Stimulated activated CD8-positive, alpha-beta memory T cell treated with anti-CD3 and anti-CD28 coated beads, Interleukin-4, amount 100 ng/mL, for 1 hour (primary cell): ENCODE data around the gene MARS1.

Source experiments
- DNase-seq, 2 donors: peaks; one replicate each; pipeline ENCODE4 v3.0.0-alpha.2; 2020; ENCODE audit warnings: low read depth in 2 of 2, low spot score in 1 of 2

MARS1 gene

DNA sequence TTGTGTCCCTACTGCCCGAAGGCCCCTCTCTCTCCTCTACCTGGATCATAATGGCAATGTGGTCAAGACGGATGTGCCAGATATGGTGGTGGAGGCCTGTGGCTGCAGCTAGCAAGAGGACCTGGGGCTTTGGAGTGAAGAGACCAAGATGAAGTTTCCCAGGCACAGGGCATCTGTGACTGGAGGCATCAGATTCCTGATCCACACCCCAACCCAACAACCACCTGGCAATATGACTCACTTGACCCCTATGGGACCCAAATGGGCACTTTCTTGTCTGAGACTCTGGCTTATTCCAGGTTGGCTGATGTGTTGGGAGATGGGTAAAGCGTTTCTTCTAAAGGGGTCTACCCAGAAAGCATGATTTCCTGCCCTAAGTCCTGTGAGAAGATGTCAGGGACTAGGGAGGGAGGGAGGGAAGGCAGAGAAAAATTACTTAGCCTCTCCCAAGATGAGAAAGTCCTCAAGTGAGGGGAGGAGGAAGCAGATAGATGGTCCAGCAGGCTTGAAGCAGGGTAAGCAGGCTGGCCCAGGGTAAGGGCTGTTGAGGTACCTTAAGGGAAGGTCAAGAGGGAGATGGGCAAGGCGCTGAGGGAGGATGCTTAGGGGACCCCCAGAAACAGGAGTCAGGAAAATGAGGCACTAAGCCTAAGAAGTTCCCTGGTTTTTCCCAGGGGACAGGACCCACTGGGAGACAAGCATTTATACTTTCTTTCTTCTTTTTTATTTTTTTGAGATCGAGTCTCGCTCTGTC is 31.0 kb upstream of the MARS1 start:
- DNase-seq = no peak

DNA sequence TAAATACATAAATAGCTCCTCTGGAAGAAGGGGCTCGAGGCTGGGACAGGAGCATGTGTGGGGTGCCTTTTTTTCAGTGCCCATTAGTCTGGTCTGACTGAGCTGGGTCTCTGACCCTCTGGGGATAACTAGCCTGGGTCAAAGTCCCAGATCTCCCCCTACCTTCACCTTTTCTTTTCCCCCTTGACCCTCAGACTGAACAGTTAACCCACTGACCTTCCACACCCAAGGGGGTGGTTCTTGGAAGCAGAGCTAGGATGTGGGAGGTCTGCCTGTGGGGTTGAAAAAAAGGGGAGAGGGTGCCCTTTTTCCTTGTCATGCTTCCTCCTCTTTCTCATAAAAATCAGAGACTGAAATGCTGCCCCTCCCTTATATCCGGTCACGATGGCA is 29.2 kb upstream of the MARS1 start:
- no peak for DNase-seq

DNA sequence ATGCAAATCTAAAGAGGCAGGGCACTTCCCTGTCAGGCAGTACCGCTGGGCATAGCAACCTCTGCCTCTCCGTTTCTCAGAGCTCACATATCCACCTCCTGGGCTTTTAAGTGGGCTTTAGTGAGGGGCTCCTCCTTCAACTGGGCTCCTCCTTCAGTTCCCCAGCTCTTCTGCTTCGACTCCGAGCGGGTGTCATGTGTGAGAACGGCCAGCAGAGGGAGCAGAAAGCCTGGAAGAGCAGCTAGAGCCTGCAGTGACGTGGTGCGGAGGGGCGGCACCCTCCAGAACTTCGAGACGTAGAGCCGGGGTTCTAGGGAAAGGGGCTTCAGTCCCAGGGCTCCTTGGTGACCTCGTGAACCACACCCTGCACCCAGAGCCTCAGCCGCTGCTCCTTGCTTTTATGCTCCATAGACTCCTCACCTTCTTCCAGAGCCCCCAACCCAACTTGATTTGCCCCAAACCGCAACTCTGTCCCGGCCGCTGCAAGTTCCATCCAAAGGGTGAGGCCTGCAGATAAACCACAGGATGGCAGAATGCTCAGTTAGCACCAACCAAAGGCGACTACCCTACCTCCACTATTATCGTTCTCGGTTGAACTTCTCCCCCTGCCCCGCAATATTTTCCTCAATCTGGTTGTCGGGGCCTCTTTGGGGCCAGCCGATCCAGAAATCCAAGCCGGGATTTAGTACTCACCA is 28.7 kb upstream of the MARS1 start:
- peak; percentile 83 to 86 for DNase-seq

DNA sequence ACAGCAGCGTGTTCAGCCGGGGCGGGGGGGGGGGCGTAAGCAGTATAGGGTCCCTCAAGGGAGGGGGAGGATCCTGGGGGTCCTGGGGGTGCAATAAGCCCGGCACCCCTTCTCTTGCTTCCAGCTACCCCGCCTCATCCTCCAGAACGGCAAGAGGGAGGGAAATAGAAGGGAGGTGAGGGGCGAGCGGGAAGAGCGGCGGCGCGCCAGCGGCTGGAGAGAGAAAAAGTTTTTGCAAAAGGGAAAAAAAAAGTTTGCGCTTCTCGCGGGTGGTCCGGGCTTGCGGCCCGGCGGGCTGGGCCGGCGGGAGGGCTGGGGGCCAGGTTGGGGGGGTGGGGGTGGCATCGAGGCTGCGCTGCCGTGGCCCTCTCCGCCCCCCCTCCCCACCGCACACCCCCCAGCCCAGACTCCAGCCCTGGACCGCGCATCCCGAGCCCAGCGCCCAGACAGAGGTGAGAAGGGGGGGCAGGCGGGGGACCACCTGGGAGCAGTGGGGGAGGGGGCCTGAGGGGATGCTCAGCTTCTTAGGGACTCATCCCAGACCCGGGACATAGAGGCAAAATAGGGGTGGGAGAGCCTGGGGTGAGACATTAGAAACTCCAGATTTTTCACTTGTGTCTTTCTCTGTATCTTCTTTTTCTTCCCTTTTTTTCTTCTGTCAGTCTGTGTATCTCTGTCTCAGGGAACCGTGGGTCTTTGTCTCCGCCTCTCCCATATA is 28.0 kb upstream of the MARS1 start, which contains the start of gene GLI1:
Gene GLI1 (plus strand): TSS at position 36 of the 718 bp plus-strand sequence. CDS start 3,907 bp downstream, outside the sequence.
- DNase-seq = no peak

DNA sequence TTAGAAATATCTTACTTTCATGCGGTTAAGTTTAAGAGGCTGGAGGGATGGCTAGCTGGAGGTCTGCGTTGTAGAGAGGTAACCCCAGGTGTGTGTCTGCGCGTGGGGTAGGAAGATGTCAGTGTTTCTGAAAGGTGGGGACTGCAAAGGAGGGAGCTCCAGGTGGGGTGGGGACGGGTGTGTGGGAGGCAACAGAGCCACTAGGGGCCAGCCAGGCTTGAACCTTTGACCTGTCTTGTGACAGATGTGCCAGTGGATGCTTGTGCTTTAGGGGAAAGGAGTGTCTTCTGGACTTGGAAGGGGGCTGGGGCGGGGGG is 27.4 kb upstream of the MARS1 start:
- no peak for DNase-seq

DNA sequence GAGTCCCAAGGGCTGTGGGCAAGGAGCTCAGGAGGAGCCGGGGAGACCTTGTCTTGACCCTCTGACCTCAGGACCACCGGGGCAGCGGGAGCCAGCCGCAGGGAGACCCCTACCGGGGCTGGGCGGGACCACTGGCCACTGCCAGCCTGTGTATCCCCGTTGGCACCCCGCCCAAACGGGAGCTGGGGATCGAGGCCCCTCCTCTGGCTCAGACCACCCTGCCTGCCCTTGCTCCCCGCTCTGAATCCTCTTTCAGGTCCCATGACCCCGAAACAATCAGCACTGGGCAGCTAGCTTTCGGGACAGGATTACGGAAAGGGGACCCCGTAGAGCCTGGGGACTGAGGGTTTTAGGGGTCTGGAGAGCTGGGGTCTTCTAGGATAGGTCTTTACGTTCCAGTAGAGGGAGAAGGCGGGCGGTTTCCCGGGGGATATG is 27.0 kb upstream of the MARS1 start:
- DNase-seq = no peak

DNA sequence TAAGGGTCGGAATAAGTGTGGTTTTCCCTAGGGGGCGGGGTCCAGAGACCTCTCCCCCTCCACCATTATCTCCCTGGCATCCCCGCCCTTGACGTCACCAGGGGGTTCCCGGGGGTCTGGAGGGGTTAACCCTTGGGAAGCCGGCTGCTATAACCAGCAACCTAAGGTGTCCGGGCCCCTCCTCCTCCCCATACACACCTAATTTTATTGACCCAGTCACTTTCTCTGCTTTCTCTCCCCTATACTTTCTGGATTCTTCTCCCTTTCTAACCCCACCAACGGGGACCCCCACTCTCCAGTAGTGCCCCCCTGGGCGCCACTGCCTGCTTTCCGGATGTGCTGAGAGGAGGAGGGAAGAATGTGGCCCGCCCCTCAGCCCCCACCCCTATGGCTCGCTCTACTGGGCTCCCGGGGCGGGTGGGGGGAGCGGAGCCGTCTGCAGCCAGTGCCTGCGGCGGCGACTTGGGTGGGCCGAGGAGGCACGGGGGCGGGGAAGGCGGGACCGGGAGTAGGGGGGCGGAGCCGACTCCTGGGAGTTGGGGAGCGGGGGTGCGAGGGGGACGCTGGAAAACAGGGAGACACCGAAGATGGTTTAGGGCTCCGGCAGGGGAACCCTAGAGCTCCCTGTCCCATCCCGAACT is 26.5 kb upstream of the MARS1 start:
- DNase-seq = no peak

DNA sequence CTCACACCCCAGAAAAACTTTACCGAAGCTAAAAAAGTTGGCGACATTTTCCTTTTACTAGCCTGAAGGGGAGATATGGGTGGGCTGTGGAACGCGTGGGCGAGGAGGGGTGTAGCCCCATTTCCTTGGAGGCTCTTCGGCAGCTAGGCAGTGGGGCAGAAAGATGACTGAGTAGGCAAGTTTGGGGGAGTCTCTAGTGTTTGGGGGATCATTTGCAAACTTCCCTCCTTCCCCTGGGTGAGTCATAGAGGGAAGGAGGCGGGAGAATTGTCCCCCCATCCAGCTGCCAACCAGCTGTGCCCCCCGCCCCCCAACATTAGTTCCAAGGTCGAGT is 26.0 kb upstream of the MARS1 start:
- no peak for DNase-seq

DNA sequence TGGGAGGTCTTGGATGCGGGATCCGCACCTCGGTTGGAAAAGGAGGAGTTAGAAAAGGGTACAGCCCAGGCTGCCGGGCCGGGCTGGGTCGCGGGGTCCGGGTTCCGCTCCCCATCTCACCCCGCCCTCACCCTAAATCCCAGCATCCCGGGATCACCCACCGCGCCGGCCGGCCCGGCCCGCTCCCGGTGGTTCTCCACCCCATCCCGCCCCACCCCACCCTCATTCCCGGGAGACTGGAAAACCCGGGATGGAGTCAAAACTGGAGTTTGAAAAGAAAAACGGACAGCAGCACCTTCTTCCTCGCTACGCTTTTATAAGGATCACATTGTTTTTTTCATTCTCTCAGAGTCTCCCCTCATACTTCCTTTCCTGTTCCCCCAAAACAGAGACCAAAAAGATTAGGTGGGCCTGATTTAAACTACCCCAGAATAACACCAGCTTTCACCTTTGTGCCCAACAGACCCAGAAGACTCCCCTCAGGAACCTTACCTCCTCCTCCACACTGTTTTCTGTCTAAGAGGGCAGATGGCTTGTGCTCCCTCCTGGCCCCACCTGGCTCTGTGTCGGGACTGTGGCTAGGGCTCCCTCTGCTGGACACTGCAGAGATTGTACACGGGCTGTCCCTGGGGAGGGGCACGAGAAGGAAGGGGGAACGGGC is 25.5 kb upstream of the MARS1 start:
- DNase-seq = peak; percentile 72 to 79

DNA sequence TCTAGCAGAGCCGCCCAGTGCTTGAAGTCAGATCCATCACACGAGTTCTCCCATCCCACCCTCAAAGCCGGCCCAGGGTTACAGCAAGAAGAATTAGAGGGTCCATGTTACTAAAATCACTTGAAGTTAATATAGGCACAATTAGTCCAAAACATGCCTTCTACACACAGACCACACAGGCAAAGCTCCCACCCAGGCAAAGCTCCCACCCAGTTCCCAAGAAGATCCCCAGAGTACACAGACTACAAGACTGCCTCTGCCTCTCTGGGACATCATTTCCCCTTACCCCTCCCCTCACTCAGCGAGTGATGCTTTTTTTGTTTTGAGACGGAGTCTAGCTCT is 25.0 kb upstream of the MARS1 start:
- no peak for DNase-seq

DNA sequence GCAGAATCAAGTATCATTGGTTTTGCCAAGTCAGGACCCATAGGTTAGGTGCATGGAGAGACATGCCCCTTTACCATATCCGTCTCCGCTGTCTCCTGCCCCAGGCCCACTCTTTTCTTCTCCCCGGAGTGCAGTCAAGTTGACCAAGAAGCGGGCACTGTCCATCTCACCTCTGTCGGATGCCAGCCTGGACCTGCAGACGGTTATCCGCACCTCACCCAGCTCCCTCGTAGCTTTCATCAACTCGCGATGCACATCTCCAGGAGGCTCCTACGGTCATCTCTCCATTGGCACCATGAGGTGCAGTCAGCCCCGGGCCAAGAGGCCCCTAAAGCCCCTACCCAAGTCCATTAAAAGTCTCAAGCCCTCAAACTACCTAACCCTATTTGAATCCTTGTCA is 23.3 kb upstream of the MARS1 start:
- DNase-seq = no peak

DNA sequence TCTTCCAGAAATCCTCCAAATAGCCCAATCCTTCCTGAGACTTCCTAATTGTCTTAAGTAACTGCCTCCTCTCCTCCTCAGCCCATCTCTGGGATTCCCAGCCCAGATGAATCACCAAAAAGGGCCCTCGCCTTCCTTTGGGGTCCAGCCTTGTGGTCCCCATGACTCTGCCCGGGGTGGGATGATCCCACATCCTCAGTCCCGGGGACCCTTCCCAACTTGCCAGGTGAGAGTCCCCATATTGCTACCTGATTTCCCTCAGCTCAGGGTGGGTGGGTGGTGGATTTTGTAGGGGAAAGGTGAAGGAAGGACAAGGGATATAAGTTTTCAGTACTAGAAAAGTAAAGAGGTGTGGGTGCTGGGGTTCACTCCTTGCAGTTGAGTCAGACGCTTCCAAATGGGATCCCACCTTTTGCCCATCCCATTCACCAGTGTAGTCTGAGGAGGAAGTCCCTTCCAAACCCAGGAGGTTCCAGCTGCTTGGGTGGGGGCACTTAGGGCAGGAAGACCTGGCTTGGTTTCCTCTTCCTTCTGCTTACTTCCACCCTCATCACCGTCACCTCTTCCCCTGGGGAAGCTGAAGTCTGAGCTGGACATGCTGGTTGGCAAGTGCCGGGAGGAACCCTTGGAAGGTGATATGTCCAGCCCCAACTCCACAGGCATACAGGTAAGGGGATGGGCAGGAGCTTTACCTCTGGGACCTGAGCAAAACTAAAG is 22.7 kb upstream of the MARS1 start:
- DNase-seq = no peak

DNA sequence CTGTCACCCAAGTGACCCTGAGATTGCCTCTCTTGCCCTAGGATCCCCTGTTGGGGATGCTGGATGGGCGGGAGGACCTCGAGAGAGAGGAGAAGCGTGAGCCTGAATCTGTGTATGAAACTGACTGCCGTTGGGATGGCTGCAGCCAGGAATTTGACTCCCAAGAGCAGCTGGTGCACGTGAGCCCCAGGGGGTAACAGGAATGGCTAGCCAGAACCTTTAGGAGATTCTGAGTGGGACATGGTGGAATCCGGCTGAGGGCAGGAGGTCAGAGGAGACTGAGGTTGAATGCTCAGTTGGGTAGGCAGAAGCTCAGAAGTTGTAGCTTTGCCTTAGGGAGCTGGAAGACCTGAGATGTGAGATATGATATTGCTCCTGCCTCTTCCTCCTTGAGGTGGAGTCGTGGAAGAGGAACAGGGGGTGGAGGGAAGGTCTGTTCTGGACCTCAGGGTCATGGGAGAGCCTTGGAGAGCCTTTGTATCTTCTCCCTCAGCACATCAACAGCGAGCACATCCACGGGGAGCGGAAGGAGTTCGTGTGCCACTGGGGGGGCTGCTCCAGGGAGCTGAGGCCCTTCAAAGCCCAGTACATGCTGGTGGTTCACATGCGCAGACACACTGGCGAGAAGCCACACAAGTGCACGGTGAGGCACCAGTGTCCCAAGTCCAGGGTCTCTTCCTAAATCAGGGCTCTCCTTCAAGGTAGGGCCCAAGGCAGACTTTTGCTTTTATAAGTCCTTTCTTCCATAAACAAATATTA is 21.9 kb upstream of the MARS1 start:
- DNase-seq = no peak

DNA sequence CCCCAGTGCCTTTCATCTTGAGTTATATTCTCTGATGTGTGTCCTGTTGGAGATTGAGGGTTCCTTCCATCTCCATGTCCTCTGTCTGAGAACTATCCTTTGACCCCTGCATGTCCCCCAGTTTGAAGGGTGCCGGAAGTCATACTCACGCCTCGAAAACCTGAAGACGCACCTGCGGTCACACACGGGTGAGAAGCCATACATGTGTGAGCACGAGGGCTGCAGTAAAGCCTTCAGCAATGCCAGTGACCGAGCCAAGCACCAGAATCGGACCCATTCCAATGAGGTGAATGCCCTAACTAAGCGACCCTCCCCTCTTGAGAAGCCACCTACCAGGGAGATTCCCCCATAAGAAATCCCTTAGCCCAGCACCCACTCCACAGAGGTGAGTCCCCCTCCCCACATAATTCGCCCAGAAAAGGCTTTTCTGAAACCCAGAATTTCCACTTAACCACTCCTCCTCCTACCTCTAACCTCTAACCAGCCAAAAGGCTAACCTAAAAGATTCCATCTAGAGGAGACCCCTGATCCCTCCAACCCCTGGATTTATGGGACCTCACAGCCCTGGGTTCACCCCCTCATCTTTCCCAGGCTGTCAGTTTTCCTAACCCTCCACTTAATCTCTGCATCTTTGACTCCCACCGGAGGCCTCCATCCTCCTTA is 20.5 kb upstream of the MARS1 start:
- DNase-seq = no peak

DNA sequence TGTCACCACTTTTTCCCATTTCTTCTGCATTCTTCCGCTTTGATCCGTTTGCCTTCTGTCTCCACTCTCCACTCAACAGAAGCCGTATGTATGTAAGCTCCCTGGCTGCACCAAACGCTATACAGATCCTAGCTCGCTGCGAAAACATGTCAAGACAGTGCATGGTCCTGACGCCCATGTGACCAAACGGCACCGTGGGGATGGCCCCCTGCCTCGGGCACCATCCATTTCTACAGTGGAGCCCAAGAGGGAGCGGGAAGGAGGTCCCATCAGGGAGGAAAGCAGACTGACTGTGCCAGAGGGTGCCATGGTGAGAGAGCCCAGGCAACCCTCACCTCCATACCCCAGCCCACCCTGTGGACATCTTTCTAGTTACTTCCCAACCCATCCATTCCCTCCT is 20.0 kb upstream of the MARS1 start:
- DNase-seq = no peak

DNA sequence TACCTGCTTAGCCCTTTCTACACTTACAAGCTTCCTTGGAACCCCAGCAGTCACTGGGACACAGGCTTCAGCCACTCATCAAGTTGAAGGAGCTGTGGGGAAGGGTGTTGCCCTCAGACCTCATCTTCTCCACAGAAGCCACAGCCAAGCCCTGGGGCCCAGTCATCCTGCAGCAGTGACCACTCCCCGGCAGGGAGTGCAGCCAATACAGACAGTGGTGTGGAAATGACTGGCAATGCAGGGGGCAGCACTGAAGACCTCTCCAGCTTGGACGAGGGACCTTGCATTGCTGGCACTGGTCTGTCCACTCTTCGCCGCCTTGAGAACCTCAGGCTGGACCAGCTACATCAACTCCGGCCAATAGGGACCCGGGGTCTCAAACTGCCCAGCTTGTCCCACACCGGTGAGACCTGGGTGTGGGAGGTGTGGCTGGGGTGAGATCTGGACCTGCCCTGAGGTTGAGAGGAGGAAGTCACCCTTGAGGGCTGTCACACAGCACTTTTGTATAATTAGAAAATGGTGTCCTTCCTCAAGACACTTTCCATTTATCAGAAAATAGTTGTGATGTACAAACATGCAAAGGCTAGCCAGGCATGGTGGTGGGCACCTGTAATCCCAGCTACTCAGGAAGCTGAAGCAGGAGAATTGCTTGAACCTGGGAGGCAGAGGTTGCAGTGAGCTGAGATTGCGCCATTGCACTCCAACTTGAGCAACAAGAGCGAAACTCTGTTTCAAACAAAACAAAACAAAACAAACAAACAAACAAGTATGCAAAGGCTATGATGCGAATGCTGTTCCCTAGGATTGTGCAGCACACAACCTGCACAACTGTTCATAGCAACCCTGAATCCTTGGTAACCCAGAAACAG is 18.3 kb upstream of the MARS1 start:
- no peak for DNase-seq

DNA sequence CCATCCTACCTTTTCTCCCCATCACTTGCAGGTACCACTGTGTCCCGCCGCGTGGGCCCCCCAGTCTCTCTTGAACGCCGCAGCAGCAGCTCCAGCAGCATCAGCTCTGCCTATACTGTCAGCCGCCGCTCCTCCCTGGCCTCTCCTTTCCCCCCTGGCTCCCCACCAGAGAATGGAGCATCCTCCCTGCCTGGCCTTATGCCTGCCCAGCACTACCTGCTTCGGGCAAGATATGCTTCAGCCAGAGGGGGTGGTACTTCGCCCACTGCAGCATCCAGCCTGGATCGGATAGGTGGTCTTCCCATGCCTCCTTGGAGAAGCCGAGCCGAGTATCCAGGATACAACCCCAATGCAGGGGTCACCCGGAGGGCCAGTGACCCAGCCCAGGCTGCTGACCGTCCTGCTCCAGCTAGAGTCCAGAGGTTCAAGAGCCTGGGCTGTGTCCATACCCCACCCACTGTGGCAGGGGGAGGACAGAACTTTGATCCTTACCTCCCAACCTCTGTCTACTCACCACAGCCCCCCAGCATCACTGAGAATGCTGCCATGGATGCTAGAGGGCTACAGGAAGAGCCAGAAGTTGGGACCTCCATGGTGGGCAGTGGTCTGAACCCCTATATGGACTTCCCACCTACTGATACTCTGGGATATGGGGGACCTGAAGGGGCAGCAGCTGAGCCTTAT is 17.4 kb upstream of the MARS1 start:
- no peak for DNase-seq
